DMS79 treated with DMSO at 0.1 percent for 48 hours (cell line): ENCODE data around the gene SLC2A2.
"Not testable (repeated sequence)": the region's sequence is repeated elsewhere in the genome, so short reads cannot be mapped to it uniquely, and the experiment has no call there.

ENCODE experiments used
- DNase-seq: peaks from one replicate; lab custom pipeline; 2025; lab: John Stamatoyannopoulos, UW

SLC2A2 gene

DNA sequence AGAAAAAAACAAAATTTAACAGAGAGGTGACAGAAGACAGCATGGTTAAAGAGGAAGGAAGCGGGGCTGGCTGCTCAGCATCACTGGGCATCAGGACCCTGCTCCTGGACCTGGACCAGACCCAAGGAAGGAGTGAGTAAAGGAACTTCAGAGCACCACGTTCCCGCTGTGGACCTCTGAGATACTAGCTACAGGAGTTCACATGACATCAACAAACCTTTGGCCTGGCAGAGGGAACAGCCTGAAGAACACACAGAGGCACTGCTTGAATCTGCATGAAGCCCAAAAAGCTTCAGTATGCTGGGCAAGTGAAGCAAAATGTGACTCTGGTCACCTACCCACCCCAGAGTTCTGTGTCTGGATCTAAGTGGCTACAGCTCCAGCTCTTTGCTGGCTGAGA lies 38.1 kb downstream of the SLC2A2 start:
- no peak for DNase-seq

DNA sequence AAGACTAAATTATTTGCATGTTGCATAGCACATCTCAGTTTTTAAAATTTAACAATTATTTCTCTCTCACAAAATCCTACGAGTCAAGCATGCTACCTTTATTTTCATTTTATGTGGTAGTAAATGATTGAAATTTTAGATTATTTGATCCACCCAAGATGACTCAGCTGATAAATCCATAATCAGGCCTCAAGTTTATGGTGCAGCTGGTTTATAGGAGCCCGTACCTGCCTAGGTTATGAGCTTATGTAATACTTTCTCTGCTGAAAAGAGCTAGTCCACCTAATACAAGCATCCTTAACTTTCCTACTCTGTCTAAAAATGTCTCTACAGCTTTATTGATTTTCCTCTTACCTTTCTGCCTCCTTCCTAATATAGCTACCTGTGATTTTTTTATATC lies 41.2 kb downstream of the SLC2A2 start:
- no peak for DNase-seq

DNA sequence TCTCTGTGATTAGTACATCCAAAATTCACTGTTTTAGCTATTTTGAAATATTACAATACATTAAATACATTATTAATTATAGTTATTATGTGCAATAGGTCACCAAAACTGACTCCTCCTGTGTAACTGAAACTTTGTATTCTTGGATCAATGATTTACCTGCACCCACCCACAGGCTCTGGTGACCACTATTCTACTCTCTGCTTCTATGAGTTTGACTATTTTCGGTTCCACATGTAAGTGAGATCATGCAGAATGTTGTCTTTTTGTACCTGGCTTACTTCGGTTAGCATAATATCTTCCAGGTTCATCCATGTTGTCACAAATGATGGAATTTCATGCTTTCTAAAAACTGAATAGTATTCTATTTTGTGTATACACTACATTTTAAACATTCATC lies 43.8 kb downstream of the SLC2A2 start:
- no peak for DNase-seq

DNA sequence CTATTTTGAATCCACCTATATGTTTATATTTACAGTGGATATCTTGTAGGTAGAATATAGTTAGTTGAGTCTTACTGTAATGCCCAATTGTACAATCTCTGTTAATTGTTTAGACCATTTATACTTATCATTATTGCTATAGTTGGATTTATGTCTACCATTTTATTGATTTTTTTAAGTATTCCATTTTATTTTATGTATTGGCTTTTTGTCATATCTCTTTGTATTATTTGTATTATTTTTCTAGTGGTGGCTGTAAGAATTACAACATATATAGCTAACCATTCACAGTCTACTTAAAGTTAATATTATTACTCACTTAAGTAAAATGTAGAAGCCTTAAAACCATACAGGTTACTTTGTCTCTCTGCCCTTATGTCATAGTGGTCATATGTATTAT lies 46.1 kb downstream of the SLC2A2 start:
- DNase-seq, result no peak

DNA sequence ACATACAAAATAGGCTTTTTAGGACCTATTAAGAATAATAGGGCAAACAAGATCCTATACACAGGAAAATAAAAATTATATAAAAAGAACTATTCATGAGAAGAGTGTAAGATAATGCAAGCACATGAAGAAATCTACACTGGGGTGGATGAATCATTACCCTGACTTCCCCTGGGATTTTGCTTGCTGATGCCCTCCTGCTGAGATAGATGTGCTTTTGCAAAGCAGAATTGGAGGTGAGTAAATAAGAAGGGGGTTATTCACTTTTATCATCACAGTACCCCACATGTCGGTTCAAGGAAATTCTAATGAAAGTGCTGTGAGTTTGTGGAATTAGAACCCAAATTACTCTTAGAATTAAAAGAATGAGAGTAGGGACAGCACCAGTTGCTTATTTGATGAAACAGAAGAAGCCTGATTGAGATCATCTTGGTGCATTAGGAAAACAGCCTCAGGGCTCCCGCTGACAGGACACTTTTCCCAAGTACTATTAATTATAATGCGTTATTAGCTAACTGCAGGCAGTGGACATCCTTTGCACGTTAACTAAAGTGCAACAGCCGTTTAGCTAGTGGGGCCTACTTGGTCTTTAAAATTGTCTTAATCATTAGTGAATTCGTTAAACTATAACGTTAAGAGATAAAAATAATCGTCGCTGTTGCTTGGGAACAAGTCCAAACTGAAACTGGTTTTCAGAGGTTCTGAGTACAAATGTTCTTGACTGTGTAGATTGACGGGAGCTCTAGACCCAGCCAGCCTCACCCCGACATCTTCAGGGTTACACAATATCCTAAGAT lies 48.4 kb downstream of the SLC2A2 start:
- DNase-seq, result peak; percentile 6

DNA sequence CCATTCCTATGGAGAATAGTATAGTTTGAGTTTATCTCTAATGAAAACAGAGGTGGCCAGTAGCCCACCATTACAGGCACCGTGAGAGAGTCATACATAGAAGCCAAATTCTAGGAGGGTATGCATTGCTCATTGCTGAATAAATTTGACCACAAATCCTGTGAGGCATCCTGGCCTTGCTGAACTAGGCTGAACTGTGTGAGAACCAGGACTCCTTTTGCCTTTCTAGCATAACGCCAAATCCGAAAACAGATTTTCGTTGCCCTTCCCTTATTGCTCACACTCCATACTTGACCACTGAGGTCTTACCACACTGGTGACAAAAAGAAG lies 50.4 kb downstream of the SLC2A2 start:
- DNase-seq, result no peak

DNA sequence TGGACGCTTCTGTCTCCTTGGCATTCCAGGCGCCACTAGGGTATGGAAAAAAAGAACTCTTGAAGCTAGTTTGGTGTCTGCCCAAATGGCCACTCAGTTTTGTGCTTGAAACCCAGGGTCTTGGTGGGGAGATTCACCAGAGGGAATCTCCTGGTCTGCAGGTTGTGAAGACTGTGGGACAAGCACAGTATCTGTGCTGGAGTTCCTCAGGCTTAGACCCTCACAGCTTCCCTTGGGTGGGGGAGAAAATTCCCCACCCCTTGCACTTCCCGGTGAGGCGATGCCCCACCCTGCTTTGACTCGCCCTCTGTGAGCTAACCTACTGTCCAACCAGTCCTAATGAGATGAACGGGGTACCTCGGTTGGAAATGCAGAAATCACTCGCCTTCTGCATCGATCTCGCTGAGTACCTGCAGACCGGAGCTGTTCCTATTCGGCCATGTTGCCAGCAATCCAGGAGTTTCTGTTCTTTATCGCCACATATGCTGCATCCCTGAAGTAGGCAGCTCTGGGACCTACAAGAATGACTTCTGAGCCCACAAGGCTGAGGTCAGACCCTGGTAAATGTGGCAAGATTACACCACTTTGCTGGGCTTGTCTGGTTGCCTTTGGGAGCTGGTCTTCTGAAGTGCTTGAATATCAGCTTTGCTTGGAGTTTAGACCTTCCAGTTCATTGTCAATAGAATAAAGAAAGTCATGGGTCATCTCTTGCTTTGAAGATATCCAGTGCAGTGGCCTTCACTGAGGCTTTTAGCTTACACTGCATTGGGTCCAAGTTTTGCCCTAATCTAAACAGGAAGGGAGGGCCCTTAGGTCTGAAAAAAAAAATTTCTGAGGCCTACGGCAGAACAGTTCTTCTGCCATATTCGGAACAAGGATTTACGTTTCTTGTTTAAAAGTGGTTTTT lies 51.0 kb downstream of the SLC2A2 start:
- no peak for DNase-seq

DNA sequence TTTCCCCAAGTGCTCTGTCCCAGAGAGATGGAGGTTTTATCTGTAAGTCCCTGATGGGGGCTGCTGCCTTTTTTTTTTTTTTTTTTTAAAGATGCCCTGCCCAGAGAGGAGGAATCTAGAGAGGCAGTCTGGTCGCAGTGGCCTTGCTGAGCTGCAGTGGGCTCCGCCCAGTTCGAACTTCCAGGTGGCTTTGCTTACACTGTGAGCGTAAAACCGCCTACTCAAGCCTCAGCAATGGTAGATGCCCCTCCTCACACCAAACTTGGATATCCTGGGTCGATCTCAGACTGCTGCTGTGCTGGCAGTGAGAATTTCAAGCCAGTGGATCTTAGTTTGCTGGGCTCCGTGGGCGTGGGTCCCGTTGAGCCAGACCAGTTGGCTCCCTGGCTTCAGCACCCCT lies 51.6 kb downstream of the SLC2A2 start:
- DNase-seq, result no peak

DNA sequence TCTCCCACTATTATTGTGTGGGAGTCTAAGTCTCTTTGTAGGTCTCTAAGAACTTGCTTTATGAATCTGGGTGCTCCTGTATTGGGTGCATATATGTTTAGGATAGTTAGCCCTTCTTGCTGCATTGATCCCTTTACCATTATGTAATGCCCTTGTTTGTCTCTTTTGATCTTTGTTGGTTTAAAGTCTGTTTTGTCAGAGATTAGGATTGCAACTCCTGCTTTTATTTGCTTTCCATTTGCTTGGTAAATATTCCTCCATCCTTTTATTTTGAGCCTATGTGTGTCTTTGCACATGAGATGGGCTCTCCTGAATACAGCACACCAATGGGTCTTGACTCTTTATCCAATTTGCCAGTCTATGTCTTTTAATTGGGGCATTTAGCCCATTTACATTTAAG lies 53.6 kb downstream of the SLC2A2 start:
- DNase-seq, result not testable (repeated sequence)

DNA sequence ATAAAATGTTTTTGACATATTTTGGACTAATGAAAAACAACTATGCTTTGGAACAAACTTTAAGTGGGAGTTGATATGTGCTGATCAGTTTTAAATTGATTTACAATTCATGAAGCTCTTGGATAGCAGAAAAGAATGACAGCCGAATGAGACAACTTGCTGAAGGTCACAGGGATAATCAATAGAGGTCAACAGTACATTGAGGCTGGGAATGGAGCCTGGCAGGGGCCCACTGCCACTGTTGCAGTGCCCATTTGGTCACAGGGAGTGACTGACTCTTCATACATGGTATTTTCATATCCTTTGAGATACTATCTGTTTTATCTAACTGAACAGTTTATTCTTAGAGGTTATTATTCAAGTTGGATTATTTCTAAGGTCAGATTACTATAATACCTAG lies 59.4 kb downstream of the SLC2A2 start:
- no peak for DNase-seq

DNA sequence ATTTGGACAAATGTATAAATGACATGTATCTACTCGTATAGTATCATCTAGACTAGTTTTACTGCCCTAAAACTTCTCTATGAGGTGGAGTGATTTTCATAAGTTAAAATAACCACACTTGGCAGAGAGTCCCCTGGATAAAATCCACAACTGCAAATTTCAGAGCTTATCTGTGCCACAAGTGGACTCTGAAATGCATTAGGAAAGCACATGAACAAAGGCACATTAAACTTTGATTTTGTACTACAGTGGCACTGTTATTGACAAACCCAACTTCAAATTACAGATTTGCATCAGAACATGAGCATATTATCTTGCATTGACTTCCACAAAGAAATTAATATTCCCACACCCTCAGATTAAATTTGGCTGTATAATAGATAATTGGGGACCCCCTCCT lies 60.0 kb downstream of the SLC2A2 start:
- no peak for DNase-seq

DNA sequence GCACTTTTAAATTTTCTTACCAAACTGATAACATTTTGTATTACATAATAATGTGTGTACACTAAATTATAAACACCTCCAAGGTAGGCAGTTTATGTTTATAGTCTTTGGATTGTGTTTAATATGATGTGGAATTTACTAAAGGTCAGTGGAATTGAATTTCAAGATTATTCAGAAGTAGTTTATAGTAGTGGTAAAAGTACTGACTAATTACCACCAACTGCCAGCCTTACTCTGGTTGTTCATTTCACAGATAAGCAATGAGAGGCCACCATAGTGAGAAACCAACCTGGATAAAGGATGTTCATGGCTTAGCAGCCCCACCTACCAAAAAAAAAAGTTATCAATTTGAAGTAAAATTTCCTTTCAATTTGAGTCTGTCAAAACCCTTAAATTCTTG lies 64.1 kb downstream of the SLC2A2 start:
- no peak for DNase-seq

DNA sequence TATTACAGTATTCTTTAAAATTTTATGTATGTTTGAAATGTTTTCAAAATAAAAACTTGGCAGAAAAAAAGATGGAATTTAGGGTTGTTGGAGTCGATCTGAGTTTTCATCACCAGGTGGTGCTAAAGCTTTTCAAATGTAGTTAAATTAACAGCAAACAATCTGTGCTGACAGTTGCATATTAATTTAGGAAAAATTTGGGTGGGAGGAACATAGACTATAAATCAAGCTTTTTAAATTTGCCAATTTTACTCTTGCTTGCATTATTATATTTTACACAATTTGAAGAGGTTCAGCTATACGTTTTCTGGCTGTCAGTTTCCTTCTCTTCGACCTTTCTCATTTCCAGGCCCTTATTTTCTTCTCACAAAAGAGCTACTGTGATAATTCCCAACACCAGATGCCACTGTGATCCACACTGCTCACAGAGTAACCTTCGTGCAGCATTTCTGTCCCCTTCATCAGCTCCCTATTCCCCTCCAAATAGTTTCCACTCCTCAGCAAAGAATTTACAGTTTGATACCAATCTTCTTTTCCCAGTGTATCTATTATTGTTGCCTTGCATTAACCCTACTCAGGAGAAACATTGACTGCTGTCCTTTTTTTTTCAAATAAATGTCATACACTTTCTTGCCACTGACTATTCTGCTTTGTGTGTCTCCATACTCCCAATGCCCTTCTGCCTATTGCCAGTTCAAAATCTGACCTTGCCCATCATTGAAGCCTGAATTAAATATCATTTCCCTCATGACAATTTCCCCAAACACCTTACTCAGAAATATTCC lies 64.7 kb downstream of the SLC2A2 start:
- peak; percentile 43 for DNase-seq

DNA sequence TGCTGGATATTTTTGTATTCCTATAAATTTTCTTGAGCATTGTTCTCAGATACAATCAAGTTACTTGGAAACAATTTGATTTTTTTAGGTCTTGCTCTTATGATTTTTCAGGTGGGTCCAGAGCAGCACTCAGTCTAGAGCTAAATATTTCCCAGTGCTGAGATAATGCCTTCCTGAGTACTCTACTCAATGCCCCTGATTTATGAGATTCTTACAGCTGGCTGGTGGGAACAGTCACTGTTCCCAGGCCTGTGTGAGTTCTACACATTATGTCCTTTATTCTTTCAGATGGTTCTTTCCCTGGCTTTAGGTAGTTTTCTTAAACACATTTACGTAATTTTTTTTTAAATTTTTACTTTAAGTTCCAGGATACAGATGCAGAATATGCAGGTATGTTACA lies 67.1 kb downstream of the SLC2A2 start:
- DNase-seq, result no peak

DNA sequence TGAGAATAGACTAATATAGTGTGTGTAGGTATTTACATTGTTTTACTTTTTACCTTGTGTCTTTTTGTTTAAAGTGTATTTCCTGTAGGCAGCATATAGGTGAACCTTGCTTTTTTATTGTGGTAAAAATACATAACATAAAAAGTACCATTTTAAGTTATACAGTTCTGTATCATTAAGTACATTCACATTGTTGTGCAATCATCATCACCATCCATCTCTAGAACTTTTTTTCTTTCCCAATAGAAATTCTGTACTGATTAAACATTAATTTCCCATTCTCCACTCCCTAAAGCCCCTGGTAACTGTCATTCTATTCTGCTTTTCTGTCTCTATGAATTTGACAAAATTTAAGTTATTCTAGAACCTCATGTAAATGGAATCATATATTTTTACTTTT lies 69.9 kb downstream of the SLC2A2 start:
- no peak for DNase-seq

DNA sequence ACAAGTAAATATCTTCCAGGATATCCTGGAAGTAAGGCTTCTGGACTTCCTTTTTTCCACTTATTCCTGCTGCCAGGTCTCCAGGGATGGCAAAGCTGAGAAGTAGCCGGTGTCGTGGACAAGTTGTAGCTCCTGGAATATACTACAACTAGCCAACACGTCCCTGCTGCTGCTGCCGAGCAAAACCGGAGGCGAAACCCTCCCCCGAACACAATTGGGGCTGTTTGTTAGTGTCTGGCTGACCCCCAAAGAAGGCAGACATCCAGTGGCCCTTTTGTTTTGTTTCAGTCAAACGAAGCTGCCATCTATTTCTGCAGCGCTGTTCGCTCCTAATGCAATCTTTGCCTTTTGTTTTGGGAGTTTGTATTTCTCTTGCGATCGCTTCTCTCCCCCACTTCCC lies 72.8 kb downstream of the SLC2A2 start:
- DNase-seq, result no peak

DNA sequence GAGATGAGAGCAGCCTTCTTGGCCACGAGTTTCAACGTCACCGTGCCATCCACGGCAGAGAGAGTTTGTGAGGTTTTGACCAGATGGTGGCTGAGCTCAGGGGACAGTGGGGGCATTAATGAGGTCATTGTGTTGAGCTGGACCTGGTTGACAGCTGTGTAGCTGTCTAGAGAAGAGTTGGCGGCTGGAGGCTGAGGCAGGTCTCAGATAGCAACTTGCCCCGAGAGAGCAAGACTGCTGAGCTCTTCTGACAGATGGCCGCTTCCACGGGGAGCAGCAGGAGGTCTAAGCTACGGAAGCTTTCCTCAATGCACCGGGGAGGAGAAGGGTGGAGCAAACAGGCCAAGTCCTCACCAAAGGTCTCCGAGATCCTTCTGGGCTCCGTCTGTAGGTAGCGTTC lies 73.3 kb downstream of the SLC2A2 start:
- no peak for DNase-seq

DNA sequence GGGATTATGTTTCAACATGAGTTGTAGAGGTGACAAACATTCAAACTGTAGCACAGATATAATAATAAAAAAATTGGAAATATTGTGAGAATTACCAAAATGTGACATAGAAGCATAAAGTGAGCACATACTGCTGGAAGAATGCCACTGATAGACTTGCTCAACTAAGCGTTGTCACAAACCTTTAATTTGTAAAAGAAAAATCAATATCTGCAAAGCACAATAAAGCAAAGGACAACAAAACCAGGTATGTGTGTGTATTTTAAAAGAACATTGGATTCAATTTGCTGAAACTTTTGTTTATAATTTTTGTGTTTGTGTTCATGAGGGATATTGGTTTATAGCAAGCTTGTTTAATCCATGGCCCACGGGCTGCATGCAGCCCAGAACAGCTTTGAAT lies 77.3 kb downstream of the SLC2A2 start:
- no peak for DNase-seq

DNA sequence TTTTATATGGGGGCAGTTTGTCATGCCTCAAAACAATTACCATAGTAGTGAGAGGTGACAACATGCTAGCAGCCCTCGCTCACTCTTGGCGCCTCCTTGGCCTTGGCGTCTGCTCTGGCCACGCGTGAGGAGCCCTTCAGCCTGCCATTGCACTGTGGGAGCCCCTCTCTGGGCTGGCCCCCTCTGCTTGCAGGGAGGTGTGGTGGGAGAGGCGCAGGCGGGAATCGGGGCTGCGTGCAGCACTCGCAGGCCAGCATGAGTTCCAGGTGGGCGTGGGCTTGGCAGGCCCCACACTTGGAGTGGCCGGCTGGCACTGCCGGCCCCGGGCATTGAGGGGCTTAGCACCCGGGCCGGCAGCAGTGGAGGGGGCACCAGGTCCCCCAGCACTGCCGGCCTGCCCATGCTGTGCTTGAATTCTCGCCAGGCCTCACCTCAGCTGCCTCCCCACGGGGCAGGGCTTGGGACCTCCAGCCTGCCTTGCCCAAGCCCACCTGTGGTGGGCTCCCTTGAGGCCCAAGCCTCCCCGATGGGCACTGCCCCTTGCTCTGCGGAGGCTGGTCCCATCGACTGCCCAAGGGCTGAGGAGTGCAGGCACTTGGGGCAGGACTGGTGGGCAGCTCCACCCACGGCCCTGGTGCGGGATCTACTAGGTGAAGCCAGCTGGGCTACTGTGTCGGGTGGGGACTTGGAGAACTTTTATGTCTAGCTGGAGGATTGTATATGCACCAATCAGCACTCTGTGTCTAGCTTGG lies 79.3 kb downstream of the SLC2A2 start:
- DNase-seq, result no peak
